H1 (cell line): Measurements from ENCODE around the gene NEU3. TPM values are rescaled to one million over a fixed set of nuclear protein-coding genes. Genes with fewer than 3 reads are reported as not detected.
A peak's percentile ranks its signal among the peaks of the same experiment; 100 is the strongest.

Source experiments
- ASH2L ChIP-seq: fragments of 200-600, 300-600 bp; sonication (generic); IDR thresholded peaks from one replicate; pipeline ENCODE4 v1.7.1; 2017; ENCODE audit warnings: low read length
- CBX8 ChIP-seq: fragments of 300-800, 300-1000 bp; sonication (generic); IDR thresholded peaks from 2 replicates; pipeline ENCODE4 v1.7.1; 2016; ENCODE audit warnings: low read depth, low read length, borderline replicate concordance
- CEBPB ChIP-seq: IDR thresholded peaks from 2 replicates; pipeline ENCODE4 v1.6.1; 2012; ENCODE audit warnings: low read depth, low read length
- EP300 ChIP-seq, 2 experiments: IDR thresholded peaks; 1 replicate in 1 of 2; 2 replicates in 1 of 2; pipeline ENCODE4 v1.6.1; 2011 to 2012; ENCODE audit warnings: low read depth in 2 of 2, low read length in 2 of 2, mild to moderate bottlenecking in 2 of 2, borderline replicate concordance in 1 of 2, inconsistent platforms in 1 of 2, moderate library complexity in 1 of 2
- JUN ChIP-seq: IDR thresholded peaks from 2 replicates; pipeline ENCODE4 v1.6.1; 2011; ENCODE audit warnings: low read depth, mild to moderate bottlenecking, improper control_type of control experiment, low read length
- KDM4A ChIP-seq: IDR thresholded peaks from one replicate; pipeline ENCODE4 v1.7.1; 2012; ENCODE audit warnings: low read depth, mild to moderate bottlenecking, moderate library complexity, low read length, inconsistent platforms; ENCODE audit not compliant: severe bottlenecking
- PHF8 ChIP-seq: fragments of 200-600 bp; sonication (generic); conservative IDR thresholded peaks from 2 replicates; pipeline ENCODE4 v1.7.1; 2012; ENCODE audit warnings: low read depth, mild to moderate bottlenecking, inconsistent platforms, low read length, moderate library complexity
- POLR2A ChIP-seq, 2 experiments: IDR thresholded peaks; 1 replicate in 1 of 2; 2 replicates in 1 of 2; pipeline ENCODE4 v1.6.1; 2011; ENCODE audit warnings: low read depth in 2 of 2, low read length in 2 of 2, mild to moderate bottlenecking in 2 of 2; ENCODE audit errors: control extremely low read depth in 1 of 2
- POLR2AphosphoS5 ChIP-seq: IDR thresholded peaks from 2 replicates; pipeline ENCODE4 v1.6.1; 2011; ENCODE audit warnings: low read depth, low read length
- POU5F1 ChIP-seq: IDR thresholded peaks from 2 replicates; pipeline ENCODE4 v1.6.1; 2011; ENCODE audit warnings: low read depth, mild to moderate bottlenecking, low read length, moderate library complexity
- RFX5 ChIP-seq: IDR thresholded peaks from 2 replicates; pipeline ENCODE4 v1.6.1; 2011; ENCODE audit warnings: low read depth, low read length, improper control_type of control experiment, borderline replicate concordance
- SIN3A ChIP-seq, 2 experiments: IDR thresholded peaks in 1 of 2; conservative IDR thresholded peaks in 1 of 2; 2 replicates each; pipeline ENCODE4 v1.6.1; 2011 to 2012; ENCODE audit warnings: low read length in 2 of 2, improper control_type of control experiment in 1 of 2, low read depth in 1 of 2, mild to moderate bottlenecking in 1 of 2
- SP1 ChIP-seq: IDR thresholded peaks from 2 replicates; pipeline ENCODE4 v1.6.1; 2011; ENCODE audit warnings: low read depth, low read length
- SP4 ChIP-seq: IDR thresholded peaks from 2 replicates; pipeline ENCODE4 v1.6.1; 2012; ENCODE audit warnings: low read length, inconsistent platforms
- SUZ12 ChIP-seq: fragments of 200-600 bp; sonication (generic); IDR thresholded peaks from 2 replicates; pipeline ENCODE4 v1.6.1; 2012; ENCODE audit warnings: mild to moderate bottlenecking, inconsistent platforms, low read length, moderate library complexity, mixed read lengths
- TAF7 ChIP-seq: optimal IDR thresholded peaks from 2 replicates; pipeline ENCODE3; 2011; ENCODE audit warnings: low read depth, mild to moderate bottlenecking, inconsistent platforms, low read length, moderate library complexity, borderline replicate concordance
- TBP ChIP-seq: IDR thresholded peaks from 2 replicates; pipeline ENCODE4 v1.6.1; 2011; ENCODE audit warnings: low read depth, low read length, improper control_type of control experiment
- polyA plus RNA-seq, 7 experiments: library from polyadenylated mRNA; depleted of rRNA in 3 of 7; stranded (reverse) in 5 of 7; unstranded in 2 of 7; fragments of >200 nt in 5 of 7; fragments of 200-250 nt in 2 of 7; gene quantifications; 1 replicate in 5 of 7; 2 replicates in 1 of 7; 4 replicates in 1 of 7; pipeline versions ENCODE4 v1.2.1 to v1.2.3, GENCODE V29; 2011 to 2013; ENCODE audit warnings: missing spikeins in 2 of 7, mixed read lengths in 2 of 7
- total RNA-seq: library from RNA; stranded (reverse); fragmentation: NEBNext Ultra II Directional; extraction: Animal tissue kit (Norgen Biotek cat#: 25700); gene quantifications from 2 replicates; pipeline ENCODE4 v1.2.1, GENCODE V29; 2021

Gene NEU3
- total and polyA plus RNA-seq, 2 of the 8 experiments (the other 6 are each of a cell fraction or from before 2014, with no cell fraction given): 8.9 to 15.6 TPM

GRCh38 chr11:74988541-74989259 lies at the start of gene NEU3 (continued):
- TF ChIP-seq POLR2AphosphoS5 (peak; percentile 90; the same call in 1 of the 2 replicates), SIN3A (conservative IDR thresholded peaks at IDR 0.05 in 1 of 2, IDR thresholded peaks at IDR 0.05 in 1 of 2; ENCODE audit: low read depth in 1 of 2, low read length in 2 of 2) (peak in 1 of 2 experiments; percentile 8; a peak in 1 of 4 replicates), ASH2L (peak; percentile 77), PHF8 (peak; percentile 38), SP1 (peak; percentile 67), JUN (no peak), RFX5 (no peak), TAF7 (peak; percentile 50), EP300 (IDR thresholded peaks at IDR 0.05; ENCODE audit: borderline replicate concordance in 1 of 2, low read depth in 2 of 2, low read length in 2 of 2) (peak in 1 of 2 experiments; percentile 17; a peak in 1 of 3 replicates), TBP (peak; percentile 95), POU5F1 (0 out of 2 replicates have a peak, but pooled peaks have one; percentile 24), CEBPB (no peak), SUZ12 (no peak), POLR2A (IDR thresholded peaks at IDR 0.05; ENCODE audit: control extremely low read depth in 1 of 2, low read depth in 2 of 2, low read length in 2 of 2) (peak; percentile 83 to 93), CBX8 (no peak), SP4 (no peak), KDM4A (peak; percentile 67)
- TF ChIP-seq, all 59 proteins: peak for 13
